LHCN-M2 (cell line): ENCODE measurements around the gene MEGF9. TPM values are rescaled to one million over a fixed set of nuclear protein-coding genes. Genes with fewer than 3 reads are reported as not detected.
"Not testable (repeated sequence)": the region's sequence is repeated elsewhere in the genome, so short reads cannot be mapped to it uniquely, and the experiment has no call there.

Source experiments
- DNase-seq: peaks from one replicate; pipeline ENCODE4 v3.0.0-alpha.2; 2012; ENCODE audit warnings: low read depth
- total RNA-seq: library from RNA; depleted of rRNA; stranded (reverse); fragments of >200 nt; gene quantifications from 2 replicates; pipeline ENCODE4 v1.2.3, GENCODE V29; 2014

The MEGF9 gene
- total RNA-seq, 1 experiment from 2014 or later, result 9.4 TPM

DNA sequence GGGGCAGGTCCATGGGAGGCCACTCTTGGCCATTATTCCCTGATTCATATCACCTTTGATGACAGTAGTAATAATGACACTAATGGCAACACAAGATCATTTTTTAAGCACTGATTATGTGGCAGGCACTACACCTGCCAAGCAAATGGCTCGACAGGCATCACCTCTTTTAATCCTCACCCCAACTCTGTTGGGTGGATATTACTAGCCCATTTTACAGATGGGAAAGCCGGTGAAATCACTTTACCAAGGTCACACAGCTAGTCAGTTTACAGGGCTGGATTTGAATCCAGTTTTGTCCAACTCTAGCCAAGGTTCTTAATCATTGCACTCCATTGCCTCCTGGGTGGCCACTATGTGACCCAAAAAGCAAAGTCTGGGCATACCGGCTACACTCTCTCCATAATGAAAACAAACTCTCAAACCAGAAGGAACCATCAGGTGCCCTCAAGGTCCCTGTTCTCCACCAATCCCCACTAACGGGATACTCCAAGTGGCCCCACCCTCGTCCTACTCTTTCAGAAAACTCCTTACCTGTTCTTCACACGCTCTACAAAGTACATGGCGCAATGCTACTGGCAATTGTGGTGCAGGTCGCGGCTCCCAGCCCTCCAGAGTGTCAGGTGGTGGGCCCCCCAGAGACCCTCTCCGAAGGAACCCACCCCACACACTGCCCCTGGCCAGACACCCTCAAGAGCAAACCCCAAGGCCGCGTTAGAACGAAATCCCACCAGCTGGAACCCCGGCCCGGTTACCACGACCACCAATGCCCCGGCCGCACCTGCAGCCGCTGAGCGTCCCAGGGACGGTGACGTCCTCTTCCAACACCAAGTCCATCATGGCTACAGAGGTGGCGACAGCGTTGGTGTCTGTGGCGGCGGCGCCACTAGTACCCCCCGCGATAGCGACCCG is 134.9 kb downstream of the MEGF9 start:
- DNase-seq, result no peak

DNA sequence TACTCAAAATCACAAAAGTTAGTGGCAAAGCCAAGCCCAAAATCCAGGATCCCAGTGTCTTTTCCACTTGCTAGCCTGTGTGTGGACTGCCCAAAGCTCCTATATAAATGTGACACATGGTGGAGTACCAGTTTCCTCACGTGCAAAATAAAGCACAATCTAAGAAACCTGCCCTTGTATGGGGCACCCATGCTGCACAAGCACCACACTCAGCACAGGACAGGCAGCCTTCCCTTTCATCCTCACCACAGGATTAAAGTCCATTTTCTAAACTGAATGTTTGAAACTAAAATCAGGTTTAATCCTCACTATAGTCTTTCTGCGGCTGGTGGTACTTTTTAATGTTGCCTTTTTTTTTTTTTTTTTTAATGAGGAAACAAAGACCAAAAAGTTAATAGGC is 139.8 kb downstream of the MEGF9 start:
- no peak for DNase-seq

DNA sequence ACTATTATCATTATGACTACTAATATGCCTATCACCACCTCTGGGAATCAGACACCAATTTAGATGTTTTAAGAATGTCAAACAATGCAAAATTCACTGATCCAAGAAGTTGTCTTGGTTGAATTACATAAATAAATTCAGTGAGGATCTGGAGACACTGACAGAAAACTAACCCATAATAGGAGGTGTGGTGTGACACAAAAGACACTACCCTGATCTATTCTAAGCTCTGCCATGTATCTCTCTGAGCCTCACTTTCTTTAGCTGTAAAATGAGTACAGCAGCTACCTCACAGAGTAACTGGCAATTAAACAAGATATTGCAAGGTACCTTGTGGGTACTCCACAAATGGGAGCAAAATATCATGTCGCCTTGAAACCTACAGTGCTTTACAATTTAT is 141.8 kb downstream of the MEGF9 start:
- DNase-seq, result no peak

DNA sequence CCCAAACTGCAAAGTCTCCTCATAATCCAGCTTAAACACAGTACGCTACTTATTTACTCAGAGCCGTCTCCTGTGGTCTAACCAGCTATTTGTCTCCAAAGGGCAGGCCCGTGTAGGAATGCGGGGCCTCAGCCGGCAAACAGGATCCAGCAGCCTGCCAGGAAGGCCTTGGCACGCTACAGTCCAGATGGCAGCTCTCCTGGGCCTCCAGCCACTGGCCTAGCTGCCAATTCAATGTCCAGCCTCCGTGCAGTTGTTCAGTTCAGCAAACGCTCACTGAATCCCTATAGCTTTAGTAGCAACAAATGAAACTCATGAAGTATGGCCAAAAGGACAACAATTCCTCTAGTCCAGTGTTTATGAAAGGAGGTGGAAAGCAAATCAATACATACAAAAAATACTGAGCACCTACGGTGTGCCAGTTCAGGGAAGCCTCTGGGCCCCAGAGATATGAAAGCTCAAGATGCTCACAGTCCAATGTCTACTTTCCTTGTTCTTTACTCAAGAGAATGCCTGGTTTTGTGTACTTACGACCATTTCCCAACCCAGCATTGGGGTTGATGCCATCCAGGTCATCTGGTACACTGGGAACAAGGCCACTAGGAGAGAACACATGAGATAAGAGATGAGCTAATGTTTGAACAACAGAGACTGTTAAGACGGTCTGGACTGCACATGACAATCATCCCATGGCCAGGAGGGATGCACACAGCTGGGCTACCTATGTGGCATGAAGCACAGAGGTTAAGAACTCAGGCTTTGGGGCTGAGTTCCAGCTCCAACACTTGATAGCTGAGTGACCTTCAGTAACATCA is 142.6 kb downstream of the MEGF9 start:
- peak; percentile 95 for DNase-seq

DNA sequence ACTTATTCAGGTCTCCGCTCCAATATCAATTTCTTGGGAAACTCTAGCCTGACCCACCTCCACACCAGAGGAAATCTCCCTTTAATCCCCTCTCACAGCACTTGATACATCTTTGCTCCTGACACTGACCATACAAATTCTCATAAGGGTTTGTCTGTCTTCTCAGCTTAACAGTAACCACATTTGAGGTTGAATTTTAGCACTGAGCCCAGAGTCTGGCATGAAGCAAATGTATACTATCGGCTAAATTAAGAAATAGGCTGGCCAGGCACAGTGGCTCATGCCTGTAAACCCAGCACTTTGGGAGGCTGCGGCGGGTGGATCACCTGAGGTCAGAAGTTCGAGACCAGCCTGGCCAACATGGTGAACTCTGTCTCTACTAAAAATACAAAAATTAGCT is 144.0 kb downstream of the MEGF9 start:
- DNase-seq, result no peak

DNA sequence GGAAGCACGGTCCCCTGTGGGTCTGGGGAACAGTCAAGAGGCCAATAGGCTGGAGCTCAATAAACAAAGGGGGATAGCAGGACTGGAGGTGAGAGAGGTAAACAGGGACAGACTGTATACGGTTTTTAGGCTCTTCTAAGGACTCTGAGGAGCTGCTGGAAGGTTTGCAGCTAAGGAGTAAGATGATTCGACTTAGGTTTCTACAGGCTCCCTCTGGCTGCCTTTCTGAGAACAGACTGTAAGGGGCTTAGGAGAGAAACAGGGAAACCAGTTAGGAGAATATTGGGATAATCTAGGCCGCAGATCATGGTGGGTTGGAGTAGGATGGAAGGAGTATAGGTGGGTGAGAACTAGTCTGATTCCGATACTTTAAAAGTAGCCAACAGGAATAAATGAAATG is 144.7 kb downstream of the MEGF9 start:
- no peak for DNase-seq

DNA sequence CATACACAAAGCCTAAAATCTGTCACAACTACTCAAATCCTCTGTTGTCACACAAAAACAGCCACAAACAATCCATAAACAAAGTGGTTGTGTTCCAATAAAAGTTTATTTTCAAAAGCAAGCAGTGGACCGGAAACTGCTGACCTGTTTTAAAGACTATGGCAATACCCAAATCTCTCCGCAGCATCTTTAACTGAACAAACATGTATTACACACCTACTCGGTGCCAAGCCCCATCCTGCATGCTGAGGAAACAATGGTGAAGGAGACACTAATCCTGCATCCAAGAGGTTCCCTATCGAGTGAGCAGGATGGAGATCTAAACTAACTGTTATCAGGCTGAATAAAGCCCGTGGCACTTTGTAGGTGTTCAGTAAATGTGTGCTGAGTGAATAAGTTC is 145.5 kb downstream of the MEGF9 start:
- DNase-seq, result no peak

DNA sequence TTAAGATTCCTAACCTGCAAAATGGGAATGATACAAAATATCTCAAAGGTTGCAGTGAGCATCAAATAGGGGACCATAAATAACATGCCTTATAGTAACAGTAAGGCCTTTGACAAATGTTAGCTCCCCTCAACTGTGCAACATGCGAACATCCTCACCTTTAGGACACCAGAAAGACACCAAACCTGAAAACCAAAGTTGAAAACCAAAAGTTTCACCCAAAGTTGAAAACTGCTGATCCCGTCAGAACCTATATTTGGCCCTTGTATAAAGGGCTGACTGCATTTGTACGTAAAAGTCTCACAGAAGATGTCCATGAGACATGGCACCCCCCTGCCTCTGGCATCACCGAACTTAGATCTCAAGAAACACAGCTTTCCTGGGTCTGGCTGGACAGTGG is 146.4 kb downstream of the MEGF9 start:
- DNase-seq, result no peak

DNA sequence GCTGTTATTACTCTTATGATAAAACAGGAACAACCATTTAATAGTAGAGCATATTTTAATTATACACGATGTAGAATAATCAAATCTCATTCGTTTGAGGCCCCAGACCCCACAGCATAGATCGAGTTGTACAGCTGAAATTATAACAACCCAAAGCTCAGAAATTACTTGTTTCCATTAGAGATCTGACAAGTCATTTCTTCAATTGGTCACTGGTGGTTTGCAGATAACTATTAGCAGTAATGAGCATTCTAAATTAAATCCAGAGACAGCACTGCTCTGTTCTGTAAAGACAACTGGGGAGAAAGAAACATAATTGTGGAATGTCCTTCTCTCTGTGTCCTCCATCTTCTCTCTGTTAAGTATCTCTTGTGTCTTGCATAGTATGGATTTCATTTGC is 147.2 kb downstream of the MEGF9 start:
- DNase-seq, result no peak

DNA sequence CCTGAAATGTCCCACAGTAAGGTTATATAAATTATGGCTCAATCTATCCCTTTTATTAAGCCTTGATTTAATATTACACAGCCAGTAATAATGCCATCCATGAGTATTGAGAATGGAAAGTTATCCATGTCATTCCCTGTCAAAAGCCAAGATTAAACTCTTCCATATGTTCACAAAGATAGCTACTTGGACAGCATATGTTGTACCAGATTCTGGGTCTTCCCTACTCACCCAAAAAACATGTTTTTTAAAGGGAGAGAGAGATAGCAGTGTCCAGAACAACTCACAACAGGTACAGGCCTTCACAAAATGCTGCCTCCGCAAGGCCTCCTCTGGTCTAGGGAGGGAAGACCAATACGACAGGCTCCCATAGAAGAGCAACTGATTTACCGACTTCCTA is 149.7 kb downstream of the MEGF9 start:
- DNase-seq, result no peak

DNA sequence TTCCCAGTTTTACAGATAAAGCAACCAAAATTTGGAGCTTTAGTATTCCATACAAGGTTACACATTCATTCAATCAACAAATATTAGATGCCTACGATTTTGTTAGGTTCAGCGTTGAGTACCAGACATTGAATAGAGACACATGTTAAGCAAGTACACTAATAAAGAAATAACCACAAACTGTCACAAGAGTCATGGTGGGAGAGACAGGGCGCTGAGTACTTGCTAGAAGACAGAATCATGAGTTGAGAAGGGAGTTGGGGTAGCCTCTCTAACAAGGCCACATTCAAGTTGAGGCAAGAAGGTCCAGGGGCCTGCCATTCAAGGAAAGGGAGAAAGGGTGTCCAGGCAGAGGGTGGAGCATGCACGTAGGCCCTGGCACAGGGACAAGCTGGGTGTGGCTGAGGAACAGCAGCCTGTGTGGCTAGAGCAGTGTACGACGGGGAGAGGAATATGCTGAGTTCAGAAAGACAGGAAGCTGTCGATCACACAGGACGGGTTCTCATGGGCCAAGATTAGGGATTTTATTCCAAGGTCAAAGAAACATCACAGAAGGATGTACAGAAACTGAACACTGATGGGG is 151.3 kb downstream of the MEGF9 start:
- DNase-seq, result no peak

DNA sequence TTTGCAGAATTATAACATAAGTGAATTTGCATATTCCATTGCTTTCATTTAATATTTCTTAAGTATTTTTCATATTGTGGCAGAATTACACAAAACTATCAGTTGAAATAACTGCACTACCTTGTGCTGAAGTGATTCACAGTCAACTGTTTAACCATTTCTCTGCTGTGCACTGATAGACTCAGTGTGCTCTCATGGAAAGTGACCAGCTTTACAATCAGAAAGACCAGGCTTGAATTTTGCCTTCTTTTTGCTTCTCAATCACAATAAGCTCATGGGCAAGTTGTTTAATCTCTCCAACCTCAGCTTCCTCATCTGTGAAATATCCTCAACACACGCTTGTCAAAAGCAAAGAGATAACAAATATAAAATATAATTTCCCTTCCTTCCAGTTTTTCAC is 152.6 kb downstream of the MEGF9 start:
- no peak for DNase-seq

DNA sequence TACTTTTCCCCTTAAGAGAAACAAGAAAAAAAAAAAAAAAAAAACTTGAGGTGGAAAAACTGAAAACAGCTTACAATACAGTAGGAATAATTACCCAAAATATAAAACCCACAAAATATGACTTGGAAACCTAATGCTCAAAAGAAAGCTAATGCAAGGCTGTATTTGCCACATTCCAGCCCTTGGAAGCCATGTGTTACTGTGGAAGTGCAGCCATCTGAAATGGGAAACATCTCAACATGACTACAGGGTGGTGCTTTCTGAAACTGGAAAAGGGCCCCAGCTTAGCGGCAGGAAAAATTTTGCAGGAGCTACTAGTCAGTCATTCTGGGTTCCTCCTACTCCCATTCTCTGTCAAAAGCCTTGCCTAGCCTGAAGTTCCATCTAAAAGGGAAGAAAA is 154.7 kb downstream of the MEGF9 start:
- DNase-seq, result no peak

DNA sequence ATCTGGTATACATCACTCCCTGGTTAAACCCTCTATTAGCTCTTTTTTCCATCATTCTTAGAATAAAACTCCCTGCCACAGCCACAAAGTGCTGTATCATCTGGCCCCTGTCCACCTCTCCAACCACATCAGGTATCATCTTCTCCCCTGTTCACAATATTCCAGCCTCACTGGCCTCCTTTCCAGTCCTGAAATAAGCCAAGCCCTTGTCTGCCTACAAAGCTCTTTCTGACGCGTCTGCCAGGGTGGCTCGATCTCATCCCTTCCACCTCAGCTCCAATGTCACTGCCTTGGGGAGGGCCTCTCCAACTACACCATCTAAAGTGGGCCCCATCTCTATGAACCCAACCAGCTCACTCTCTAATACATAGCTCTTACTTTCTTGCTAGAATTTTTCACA is 155.8 kb downstream of the MEGF9 start:
- DNase-seq, result no peak

DNA sequence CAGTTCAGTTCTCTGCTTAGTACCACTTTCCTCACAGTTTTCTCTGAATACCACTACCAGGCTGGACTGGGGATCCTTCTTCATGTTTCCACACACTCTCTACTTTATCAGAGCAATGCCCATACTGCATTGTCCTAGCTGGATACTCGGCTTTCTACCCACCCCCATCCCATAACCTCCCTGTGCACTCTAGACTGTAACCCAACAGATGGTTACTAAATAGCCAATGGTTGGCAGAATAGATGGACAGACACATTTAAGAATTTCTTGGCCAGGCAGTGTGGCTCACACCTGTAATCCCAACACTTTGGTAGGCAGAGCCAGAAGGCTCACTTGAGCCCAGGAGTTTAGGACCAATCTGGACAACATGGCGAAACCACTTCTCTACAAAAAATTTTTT is 157.1 kb downstream of the MEGF9 start:
- no peak for DNase-seq

DNA sequence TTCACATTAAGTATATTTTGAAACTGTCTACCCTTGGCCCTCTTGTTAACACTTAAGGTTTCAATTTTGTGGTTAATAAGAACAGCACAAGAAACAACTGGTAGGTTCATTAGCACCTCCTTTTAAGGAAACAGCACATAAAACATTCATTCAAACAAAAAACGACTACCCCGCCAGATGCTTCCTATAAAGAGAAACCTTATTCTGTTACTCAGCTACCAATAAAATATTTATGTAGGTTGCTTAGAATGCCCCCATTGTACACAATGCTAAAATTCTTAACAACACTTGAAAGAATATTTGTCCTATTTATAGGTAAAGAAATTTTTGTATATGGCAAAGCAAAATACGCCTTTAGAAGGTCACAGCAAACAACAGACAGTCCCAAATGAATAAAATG is 157.5 kb downstream of the MEGF9 start:
- DNase-seq, result no peak

DNA sequence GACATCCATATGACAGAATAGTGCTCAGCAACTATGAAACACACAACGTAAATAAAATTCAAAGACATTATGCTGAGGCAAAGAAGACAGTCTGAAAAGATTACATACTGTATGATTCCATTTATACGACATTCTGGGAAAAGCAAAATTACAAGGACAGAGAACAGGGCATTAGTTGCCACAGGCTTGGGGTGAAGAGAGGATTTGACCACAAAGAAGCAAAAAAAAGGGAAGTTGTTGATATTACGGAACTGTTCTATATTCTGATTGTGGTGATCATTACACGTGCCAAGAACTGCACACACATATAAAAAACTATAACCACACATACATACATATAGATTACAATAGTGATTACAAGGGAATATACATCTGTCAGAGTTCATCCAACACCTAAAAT is 158.4 kb downstream of the MEGF9 start:
- no peak for DNase-seq

DNA sequence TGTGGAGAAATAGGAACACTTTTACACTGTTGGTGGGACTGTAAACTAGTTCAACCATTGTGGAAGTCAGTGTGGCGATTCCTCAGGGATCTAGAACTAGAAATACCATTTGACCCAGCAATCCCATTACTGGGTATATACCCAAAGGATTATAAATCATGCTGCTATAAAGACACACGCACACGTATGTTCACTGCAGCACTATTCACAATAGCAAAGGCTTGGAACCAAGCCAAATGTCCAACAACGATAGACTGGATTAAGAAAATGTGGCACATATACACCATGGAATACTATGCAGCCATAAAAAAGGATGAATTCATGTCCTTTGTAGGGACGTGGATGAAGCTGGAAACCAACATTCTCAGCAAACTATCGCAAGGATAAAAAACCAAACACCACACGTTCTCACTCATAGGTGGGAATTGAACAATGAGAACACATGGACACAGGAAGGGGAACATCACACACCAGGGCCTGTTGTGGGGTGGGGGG is 162.0 kb downstream of the MEGF9 start:
- not testable (repeated sequence) for DNase-seq
